GM21360 (cell line): ENCODE results near the gene ATP5ME.
"Not testable (repeated sequence)": the region's sequence is repeated elsewhere in the genome, so short reads cannot be mapped to it uniquely, and the experiment has no call there.

Experiments
- ATAC-seq: cut with Tn5 transposase; IDR thresholded peaks from one replicate; pipeline ENCODE4 v1.9.1; 2021; ENCODE audit warnings: mild to moderate bottlenecking, moderate library complexity; ENCODE audit not compliant: unreplicated experiment

The ATP5ME gene

GRCh38 chr4:671769-672168 lies 2.3 kb downstream of the ATP5ME start:
- no peak for ATAC-seq

- ATAC-seq: not testable (repeated sequence)
Measured at GRCh38 chr4:669806-670559, 4.1 kb downstream of the ATP5ME start.

- ATAC-seq: not testable (repeated sequence)
Measured at GRCh38 chr4:668219-668618, 5.9 kb downstream of the ATP5ME start.

DNA sequence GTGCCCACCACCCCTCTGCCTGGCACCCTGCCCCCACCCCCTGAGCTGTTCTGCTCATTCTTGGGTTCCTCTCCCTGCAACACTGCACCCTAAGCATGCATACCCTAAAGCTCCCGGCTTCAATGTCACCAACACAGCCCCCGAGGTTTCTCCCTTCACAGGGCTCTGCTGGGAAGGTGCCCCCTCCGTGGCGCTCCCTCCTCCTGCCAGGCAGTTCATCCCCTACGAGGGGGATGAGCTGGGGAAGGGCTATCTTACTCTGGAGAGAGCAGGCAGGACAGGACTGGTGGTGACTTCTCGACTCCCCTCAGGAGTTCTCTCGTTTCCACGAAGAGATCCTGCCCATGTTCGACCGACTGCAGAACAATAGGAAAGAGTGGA lies 6.5 kb downstream of the ATP5ME start:
- no peak for ATAC-seq

DNA sequence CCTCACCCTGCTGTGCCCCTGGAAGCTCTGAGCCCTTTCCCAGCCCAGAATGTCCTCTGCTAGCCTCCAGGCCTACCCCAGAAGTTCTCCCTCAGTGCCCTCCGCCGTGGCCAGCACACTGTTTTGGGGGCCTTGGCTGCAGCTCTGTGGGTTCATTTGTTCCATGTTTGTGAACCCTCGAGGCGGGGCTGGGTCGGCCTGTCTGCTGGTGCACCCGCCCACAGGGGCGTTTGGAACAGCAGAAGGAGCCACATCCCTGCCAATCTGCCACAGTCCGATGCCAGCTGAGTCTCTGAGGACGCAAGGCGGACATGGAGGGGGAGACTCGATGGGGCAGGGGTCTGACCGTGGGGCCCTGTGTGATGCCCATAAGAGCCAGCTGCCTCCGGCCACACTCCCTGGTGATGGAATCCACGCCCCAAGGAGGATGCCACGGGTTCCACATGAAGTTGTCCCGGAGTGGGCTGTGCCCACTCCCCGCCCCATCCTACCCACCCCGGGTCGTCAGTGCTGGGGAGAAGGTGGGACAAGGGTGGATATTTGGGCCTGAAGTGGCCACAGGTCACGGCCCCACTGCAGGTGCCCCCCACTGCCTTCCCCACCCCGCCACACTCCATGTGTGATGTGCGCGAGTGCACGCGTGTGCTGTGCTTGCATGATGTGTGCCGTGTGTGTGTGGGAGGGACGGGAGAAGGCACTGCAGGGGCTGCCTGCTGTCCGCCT lies 7.1 kb downstream of the ATP5ME start:
- no peak for ATAC-seq

DNA sequence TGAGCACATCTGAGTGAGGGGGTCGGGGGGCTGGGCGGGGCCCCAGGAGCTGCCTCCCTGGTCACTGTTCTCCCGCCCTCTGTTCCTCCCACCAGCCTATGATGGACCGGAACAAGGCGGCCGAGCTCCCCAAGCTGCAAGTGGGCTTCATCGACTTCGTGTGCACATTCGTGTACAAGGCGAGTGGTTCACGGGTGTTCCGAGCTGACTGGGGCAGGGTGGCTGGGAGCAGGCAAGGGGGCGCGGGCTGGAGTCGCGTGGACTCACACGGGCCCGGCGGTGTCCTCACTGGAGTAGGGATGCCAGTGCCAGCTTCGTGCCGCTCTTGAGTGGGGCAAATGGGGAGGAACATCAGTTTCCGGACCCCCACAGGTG lies 7.7 kb downstream of the ATP5ME start:
- ATAC-seq: no peak

DNA sequence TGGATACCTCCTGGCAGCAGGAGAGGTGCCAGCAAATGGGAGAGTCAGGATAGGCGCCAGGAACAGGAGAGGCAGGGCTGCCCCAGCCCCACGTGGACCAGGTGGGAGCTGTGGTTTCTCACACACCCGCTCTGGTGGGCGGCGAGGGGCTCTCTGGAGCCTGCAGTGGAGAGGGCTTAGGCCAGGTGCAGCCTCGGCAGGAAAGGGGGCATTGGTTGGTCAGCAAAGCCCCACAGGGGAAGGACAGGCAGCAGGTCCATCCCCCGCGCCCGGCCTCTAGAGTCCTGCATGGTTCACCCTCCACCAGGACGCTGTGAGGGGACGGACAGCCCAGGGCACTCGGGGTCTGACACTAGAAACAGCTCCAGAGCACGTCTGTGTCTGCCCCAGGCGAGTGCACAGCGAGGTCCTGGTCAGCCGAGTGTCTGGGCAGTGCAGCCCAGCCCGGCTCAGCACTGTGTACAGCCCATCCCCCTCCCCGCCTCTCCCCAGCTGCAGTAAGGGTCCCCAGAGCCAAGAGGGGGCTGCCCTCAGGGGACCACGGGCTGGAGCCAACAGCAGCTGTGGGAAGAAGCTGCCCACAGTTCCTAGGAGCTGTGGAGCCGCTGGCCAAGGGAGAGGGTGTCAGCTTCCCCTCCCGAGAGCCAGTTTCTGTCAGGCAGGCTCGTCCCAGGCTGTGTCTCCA lies 8.2 kb downstream of the ATP5ME start:
- ATAC-seq: no peak

DNA sequence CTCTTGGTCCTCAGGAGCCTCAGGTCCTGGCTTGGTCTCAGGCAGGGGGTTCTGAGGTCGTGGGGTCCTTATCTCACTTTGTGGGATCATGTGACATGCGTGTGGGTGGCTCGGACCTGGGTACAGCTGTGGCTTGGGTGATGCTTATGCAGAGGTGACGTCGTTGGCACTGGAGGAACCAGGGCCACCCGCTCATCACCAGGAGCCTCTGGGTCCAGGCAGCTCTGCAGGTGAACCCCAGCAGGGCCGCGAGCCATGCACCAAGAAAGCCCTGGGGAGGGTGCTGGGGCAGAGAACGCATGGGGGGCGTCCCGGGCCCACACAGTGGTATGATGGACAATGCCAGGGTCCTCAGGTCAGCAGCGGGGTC lies 8.7 kb downstream of the ATP5ME start:
- no peak for ATAC-seq

GRCh38 chr4:664713-665231 lies 9.3 kb downstream of the ATP5ME start:
- ATAC-seq: no peak

GRCh38 chr4:663438-664428 lies 10.3 kb downstream of the ATP5ME start:
- no peak for ATAC-seq

GRCh38 chr4:663046-663437 lies 11.0 kb downstream of the ATP5ME start:
- ATAC-seq: no peak

DNA sequence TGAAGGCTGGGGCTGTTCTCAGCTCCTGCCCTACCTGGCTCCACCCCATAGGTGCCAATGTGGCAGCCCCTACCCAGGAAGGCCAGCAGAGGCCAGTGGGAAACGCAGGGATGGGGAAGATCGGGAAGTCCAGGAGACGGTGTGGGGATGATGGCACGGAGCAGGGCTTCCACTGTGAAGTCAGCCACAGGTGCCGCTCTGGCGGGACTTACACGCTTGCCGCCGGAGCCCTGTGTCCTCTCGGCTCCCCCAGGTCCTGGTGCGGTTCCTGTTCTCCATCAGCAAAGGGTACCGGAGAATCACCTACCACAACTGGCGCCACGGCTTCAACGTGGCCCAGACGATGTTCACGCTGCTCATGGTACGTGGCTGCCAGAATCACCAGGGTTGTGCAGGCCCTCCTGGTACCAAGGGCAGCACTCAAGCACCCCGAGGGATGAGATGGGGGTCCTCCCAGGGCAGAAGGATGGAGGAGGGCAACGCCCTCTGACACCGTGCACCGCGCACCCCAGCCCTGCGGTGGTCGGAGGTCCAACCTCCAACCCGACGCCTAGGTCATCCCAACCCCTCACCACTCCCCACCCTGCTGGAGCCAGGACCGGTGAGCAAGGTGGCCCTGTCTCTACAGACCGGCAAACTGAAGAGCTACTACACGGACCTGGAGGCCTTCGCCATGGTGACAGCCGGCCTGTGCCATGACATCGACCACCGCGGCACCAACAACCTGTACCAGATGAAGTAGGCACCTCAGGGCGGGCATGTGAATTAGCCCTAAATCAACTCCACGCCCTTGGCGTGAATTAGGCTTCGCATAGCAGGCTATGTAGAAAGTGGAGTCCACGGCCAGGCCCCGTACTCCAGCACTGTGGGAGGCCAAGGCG lies 12.0 kb downstream of the ATP5ME start:
- no peak for ATAC-seq

- no peak for ATAC-seq
Measured at GRCh38 chr4:661231-661630, 12.8 kb downstream of the ATP5ME start.

- ATAC-seq: no peak
Measured at GRCh38 chr4:660401-660800, 13.7 kb downstream of the ATP5ME start.

- ATAC-seq: no peak
Measured at GRCh38 chr4:659851-660250, 14.2 kb downstream of the ATP5ME start.

GRCh38 chr4:658681-659667 lies 15.1 kb downstream of the ATP5ME start:
- no peak for ATAC-seq

DNA sequence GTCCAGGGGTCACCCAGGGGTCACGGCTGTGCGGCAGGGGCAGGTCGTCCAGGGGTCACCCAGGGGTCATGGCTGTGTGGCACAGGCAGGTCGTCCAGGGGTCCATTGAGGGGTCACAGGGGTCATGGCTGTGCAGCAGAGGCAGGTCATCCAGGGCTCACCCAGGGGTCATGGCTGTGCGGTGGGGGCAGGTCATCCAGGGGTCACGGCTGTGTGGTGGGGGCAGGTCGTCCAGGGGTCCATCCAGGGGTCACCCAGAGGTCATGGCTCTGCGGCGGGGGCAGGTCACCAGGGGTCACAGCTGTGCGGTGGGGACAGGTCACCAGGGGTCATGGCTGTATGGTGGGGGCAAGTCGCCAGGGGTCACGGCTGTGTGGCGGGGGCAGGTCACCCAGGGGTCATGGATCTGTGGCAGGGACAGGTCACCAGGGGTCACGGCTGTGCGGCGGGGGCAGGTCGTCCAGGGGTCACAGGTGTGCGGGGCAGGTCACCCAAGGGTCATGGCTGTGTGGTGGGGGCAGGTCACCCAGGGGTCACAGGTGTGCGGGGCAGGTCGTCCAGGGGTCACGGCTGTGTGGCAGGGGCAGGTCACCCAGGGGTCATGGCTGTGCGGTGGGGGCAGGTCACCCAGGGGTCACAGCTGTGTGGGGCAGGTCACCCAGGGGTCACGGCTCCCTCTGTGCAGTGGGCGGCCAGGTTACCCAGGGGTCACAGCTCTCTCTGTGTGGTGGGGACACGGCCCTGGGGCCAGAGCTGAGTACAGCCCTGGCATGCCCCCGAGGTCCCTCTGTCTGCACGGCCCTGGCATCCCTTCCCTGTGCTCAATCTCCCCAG lies 16.0 kb downstream of the ATP5ME start:
- no peak for ATAC-seq
